Activated B cell treated with CpG ODN at 0.5 μM for 24 hours (primary cell): ENCODE results near the gene POU5F1. TPM values are rescaled to one million over a fixed set of nuclear protein-coding genes. Genes with fewer than 3 reads are reported as not detected.

Experiments
- ATAC-seq: fragments of 200-7000 bp; cut with Tn5 transposase; one replicate; pipeline ENCODE4 v1.10.0; 2021; ENCODE audit warnings: low read depth, mild to moderate bottlenecking, moderate library complexity
- CTCF ChIA-PET: fragments of 350-600 bp; sonication (Branson Sonifier 250); formaldehyde crosslinking; loops from one replicate; lab custom pipeline; 2021; ENCODE audit warnings: antibody characterized with exemption; lab: Charles Lee
- POLR2A ChIA-PET: fragments of 350-600 bp; sonication (Branson Sonifier 250); formaldehyde crosslinking; loops from one replicate; lab custom pipeline; 2021; ENCODE audit warnings: antibody characterized with exemption; lab: Charles Lee
- DNase-seq: peaks from one replicate; pipeline ENCODE4 v3.0.0; 2022
- H3K27ac Mint-ChIP-seq: one replicate; pipeline ENCODE4 v1.8.0; 2020; ENCODE audit warnings: mixed read lengths
- H3K27me3 Mint-ChIP-seq: one replicate; pipeline ENCODE4 v1.8.0; 2021; ENCODE audit warnings: mixed read lengths
- H3K36me3 Mint-ChIP-seq: one replicate; pipeline ENCODE4 v1.8.0; 2021; ENCODE audit warnings: low read depth, mixed read lengths
- H3K4me1 Mint-ChIP-seq: one replicate; pipeline ENCODE4 v1.8.0; 2021; ENCODE audit warnings: mixed read lengths
- H3K4me3 Mint-ChIP-seq: one replicate; pipeline ENCODE4 v1.8.0; 2020; ENCODE audit warnings: mild to moderate bottlenecking, mixed read lengths
- H3K9me3 Mint-ChIP-seq: one replicate; pipeline ENCODE4 v1.8.0; 2020; ENCODE audit warnings: mixed read lengths
- CTCF ChIP-seq: fragments of 200-600 bp; IDR thresholded peaks from one replicate; pipeline ENCODE4 v1.8.0; 2022; ENCODE audit warnings: antibody characterized with exemption, mild to moderate bottlenecking
- intact Hi-C: fragments of 100-400 bp; cut with micrococcal nuclease; formaldehyde crosslinking; loops from one replicate; pipeline ENCODE4 v1.15.1; 2024
- total RNA-seq: library from RNA; stranded (reverse); gene quantifications from 2 replicates; pipeline ENCODE4 v1.2.3, GENCODE V29; 2022

The POU5F1 gene
- total RNA-seq, 1 donor from 2014 or later: 4.7 TPM

GRCh38 chr6:31143148-31143547 lies 27.3 kb downstream of the POU5F1 start:
- CTCF ChIA-PET: interaction anchor here (1.0 to 1.5 kb wide), 2 partner anchors 9 to 49 kb away, joined by 3 read pairs; no protein-coding TSS in a partner anchor
- Mint-ChIP-seq H3K4me3 (no peak overlapping the region), H3K27ac (no peak overlapping the region), H3K9me3 (no peaks in the 10 kb centered on the region), H3K27me3 (no peaks in the 10 kb centered on the region), H3K4me1 (peaks cover 3% of the 10 kb centered on the region), H3K36me3 (peaks cover 37% of the 10 kb centered on the region)
- no peak for TF ChIP-seq CTCF
- intact Hi-C loops: no loop called here
- DNase-seq (no peak), ATAC-seq (no peak)
- POLR2A ChIA-PET: no interaction called here

DNA sequence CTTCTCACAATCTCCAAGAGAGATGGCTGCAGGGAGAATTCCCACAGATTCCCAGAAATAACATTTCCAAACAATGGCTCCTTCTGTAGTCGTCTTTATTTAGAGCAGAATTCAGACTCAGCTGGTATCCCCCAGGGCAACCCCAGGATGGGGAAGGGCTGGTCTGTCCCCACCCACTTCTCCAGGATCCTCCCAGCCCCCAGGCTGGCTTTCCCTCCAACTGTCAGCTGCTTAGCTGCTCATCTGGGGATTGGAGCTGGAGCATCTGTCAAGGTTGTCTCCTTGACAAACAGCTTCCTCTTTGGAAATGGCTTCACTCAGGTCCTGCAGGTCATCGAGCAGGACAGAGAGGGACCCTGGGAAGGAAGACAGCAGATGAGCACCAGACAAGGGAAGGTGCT lies 28.1 kb downstream of the POU5F1 start:
- no peak for ATAC-seq
- Mint-ChIP-seq H3K4me1 (peaks cover 6% of the 10 kb centered on the region), H3K36me3 (peaks cover 37% of the 10 kb centered on the region), H3K9me3 (no peaks in the 10 kb centered on the region), H3K4me3 (no peak overlapping the region), H3K27me3 (no peaks in the 10 kb centered on the region), H3K27ac (no peak overlapping the region)
- TF ChIP-seq CTCF: no peak
- POLR2A ChIA-PET: no interaction called here
- intact Hi-C loops: no loop called here
- CTCF ChIA-PET: interaction anchor here (0.8 to 0.9 kb wide), 2 partner anchors 8 to 50 kb away, joined by 3 to 4 read pairs; no protein-coding TSS in a partner anchor
- DNase-seq: no peak

DNA sequence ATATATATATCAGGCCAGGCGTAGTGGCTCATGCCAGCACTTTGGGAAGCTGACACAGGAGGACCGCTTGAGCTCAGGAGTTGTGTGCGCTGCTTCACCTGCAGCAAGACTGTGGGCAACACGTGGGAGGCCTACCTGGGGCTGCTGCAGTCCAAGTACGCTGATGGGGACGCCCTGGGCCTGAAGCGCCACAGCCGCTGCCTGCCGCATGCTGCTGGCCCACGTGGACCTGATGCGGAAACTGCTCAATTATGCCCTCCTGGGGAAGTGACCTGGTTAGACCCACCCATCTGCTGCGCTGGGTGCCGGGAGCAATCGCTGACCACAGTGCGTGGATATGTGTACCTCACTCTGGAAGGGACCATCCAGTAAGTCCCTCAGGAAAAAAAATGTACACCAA lies 29.8 kb downstream of the POU5F1 start:
- ChIA-PET POLR2A (no interaction called here), CTCF (no interaction called here)
- Mint-ChIP-seq H3K4me1 (peaks cover 7% of the 10 kb centered on the region), H3K4me3 (no peak overlapping the region), H3K27ac (no peak overlapping the region), H3K36me3 (peaks cover 26% of the 10 kb centered on the region), H3K27me3 (no peaks in the 10 kb centered on the region), H3K9me3 (no peaks in the 10 kb centered on the region)
- DNase-seq (no peak), ATAC-seq (no peak)
- no peak for TF ChIP-seq CTCF
- intact Hi-C loops: no loop called here

DNA sequence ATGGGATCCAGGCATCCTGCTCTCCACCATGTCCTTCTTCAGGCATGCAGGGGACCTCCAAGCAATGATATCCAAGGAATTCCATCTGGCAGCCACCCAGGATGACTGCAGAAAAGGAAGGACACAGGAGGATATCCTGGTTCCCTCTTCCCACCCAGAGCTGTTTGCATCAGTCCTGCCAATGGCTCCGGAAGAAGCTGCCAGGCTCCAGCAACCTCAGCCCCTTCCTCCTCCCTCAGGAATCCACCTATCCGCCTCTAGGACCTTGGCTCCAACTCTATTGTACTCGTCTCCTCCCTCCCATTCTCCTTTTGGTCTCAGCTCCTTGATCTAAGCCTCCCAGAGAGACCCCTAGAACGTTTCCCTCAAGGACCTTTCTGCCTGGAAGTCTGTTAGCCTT lies 30.9 kb downstream of the POU5F1 start:
- ATAC-seq: no peak
- Mint-ChIP-seq H3K9me3 (no peaks in the 10 kb centered on the region), H3K27me3 (no peaks in the 10 kb centered on the region), H3K27ac (no peak overlapping the region), H3K36me3 (peaks cover 16% of the 10 kb centered on the region), H3K4me3 (no peak overlapping the region), H3K4me1 (peaks cover 7% of the 10 kb centered on the region)
- ChIA-PET POLR2A (no interaction called here), CTCF (interaction anchor here (1.3 to 3.1 kb wide), 3 partner anchors 53 to 235 kb away, joined by 3 to 30 read pairs (median 21); no protein-coding TSS in a partner anchor)
- no peak for DNase-seq
- intact Hi-C loops: no loop called here
- TF ChIP-seq CTCF: no peak

DNA sequence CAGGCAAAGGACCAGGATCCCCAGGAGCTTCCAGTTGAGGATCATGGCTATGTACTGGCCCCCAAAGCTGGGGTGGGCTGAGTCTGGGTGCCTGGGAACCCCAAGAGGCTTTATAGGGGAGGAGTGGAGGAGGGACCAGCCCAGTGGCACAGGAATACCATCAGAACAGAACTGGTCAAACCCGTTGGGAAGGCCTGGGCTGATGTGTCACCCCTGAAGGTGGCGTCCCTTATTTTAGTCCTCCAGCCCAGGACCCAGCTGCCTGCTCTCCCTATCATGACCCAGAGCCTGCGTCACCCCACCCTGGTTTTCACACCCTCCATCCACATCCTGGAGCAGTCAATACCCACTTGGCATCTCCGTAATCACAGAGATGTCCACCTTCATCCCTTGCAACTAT lies 31.5 kb downstream of the POU5F1 start, which contains the start of gene PSORS1C2:
Gene PSORS1C2 (minus strand): TSS at position 85 of the 400 bp plus-strand sequence. CDS start 40 bp downstream, at position 45.
- H3K27me3 Mint-ChIP-seq: no peaks in the 10 kb centered on the region
- ATAC-seq (no peak), DNase-seq (no peak)
- H3K27ac Mint-ChIP-seq: no peak within 1 kb of the TSS
- H3K4me1 Mint-ChIP-seq: peaks cover 7% of the 10 kb centered on the region
- intact Hi-C loops: no loop called here
- no peak for TF ChIP-seq CTCF
- H3K4me3 Mint-ChIP-seq: no peak within 1 kb of the TSS
- CTCF ChIA-PET: interaction anchor here (1.0 to 3.1 kb wide), 5 partner anchors 50 to 236 kb away, joined by 3 to 30 read pairs (median 6); no protein-coding TSS in a partner anchor
- peaks cover 10% of the 10 kb centered on the region for H3K36me3 Mint-ChIP-seq
- POLR2A ChIA-PET: no interaction called here
- H3K9me3 Mint-ChIP-seq: no peaks in the 10 kb centered on the region
